ENCODE results near the gene ITPR1.

GRCh38 chr3:4522947-4523346, 29.8 kb downstream of the ITPR1 start:
- no peak for TF ChIP-seq POLR2A (IDR thresholded peaks at IDR 0.05)
- TF ChIP-seq, protein P1, sequence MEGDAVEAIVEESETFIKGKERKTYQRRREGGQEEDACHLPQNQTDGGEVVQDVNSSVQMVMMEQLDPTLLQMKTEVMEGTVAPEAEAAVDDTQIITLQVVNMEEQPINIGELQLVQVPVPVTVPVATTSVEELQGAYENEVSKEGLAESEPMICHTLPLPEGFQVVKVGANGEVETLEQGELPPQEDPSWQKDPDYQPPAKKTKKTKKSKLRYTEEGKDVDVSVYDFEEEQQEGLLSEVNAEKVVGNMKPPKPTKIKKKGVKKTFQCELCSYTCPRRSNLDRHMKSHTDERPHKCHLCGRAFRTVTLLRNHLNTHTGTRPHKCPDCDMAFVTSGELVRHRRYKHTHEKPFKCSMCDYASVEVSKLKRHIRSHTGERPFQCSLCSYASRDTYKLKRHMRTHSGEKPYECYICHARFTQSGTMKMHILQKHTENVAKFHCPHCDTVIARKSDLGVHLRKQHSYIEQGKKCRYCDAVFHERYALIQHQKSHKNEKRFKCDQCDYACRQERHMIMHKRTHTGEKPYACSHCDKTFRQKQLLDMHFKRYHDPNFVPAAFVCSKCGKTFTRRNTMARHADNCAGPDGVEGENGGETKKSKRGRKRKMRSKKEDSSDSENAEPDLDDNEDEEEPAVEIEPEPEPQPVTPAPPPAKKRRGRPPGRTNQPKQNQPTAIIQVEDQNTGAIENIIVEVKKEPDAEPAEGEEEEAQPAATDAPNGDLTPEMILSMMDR (IDR thresholded peaks at IDR 0.05), result no peak

All from heart left ventricle (tissue), 13 donors.